ENCODE measurements around the gene GALR3. TPM values are rescaled to one million over a fixed set of nuclear protein-coding genes. Genes with fewer than 3 reads are reported as not detected.
A peak's percentile ranks its signal among the peaks of the same experiment; 100 is the strongest.

The GALR3 gene
- total RNA-seq, 4 donors from 2014 or later: not detected

DNA sequence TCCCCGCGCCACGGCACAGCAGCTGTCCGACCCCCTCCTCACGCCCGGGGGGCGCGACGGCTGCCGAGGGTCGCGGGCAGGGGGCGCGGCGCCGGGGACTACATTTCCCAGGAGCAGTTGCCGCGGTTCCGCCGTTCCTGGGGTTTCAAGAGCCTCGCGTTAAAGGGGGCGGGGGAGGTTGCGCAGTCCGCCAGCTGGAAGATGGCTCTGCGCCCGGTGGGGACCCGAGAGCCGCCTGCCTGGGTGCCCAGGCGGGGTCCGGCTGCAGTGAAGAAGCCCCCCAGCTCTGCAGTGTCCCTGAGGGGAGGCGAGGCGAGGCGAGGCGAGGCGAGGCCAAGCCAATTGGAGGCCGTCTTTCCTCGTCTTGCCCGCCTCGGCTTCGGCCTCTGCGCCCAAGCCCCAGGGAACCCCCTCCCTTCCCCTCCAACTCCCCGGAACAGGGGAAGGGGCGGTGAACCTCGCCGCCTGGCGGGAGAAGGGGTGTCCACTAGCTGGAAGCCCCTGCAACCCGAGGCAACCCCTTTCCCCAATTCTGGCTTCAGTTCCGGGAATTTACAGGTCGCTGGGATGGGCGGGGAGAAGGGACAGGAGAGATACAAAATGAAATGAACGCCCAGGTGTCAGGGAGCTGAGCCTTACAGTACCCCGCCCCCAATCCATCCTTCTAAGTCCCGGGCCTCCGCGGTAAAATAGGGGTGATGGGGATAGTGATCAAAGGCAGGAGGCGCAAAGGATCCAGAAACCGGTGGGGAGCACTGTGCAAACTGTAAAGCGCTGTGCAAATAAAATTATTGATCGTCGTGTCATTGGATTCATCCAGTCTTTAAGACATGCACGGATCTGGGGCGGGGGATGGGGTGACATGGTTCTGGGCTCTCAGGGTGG, 20.6 kb upstream of the GALR3 start:
- in situ Hi-C loops (cut with MboI; ENCODE audit: low pct_ligation_motif_present in 1 of 4, low pct_unique_long_range_greater_than_20kb in 1 of 4, low sequenced_read_pairs in 3 of 4): loop anchor here in 1 of 4 donors (25.0 kb wide), 1 partner anchor 160 kb away; the partner anchor contains the start of genes C22orf23 and POLR2F
- intact Hi-C loops (cut with DNase I; ENCODE audit: low total_unique reads): no loop called here
- TF ChIP-seq EP300 (IDR thresholded peaks at IDR 0.05; ENCODE audit: low read depth): no peak
- peak; percentile 68 for TF ChIP-seq POLR2A (IDR thresholded peaks at IDR 0.05)
- peak; percentile 17 to 75 (median 61) for TF ChIP-seq POLR2AphosphoS5 (IDR thresholded peaks at IDR 0.05)
- no peaks in the 10 kb centered on the region for H3K27me3 ChIP-seq
- WGBS, 2 donors (ENCODE audit: low coverage in 1 of 2): 2 to 7% methylated on average over 13 to 46 of the region's 63 CpGs
- H3K4me1 ChIP-seq: peaks cover 0 to 51% (median 35%) of the 10 kb centered on the region in 4 donors
- H3K27ac ChIP-seq: peak overlapping the region; percentile 74 to 90 (median 85)
- no peaks in the 10 kb centered on the region for H3K9me3 ChIP-seq
- peak; percentile 73 for DNase-seq
- no peaks in the 10 kb centered on the region for H3K36me3 ChIP-seq
- H3K4me3 ChIP-seq: peak overlapping the region; percentile 30 to 72 (median 56)

- TF ChIP-seq EP300 (IDR thresholded peaks at IDR 0.05; ENCODE audit: low read depth) (no peak), POLR2A (IDR thresholded peaks at IDR 0.05) (no peak), POLR2AphosphoS5 (IDR thresholded peaks at IDR 0.05) (no peak)
- TF ChIP-seq, protein P1, sequence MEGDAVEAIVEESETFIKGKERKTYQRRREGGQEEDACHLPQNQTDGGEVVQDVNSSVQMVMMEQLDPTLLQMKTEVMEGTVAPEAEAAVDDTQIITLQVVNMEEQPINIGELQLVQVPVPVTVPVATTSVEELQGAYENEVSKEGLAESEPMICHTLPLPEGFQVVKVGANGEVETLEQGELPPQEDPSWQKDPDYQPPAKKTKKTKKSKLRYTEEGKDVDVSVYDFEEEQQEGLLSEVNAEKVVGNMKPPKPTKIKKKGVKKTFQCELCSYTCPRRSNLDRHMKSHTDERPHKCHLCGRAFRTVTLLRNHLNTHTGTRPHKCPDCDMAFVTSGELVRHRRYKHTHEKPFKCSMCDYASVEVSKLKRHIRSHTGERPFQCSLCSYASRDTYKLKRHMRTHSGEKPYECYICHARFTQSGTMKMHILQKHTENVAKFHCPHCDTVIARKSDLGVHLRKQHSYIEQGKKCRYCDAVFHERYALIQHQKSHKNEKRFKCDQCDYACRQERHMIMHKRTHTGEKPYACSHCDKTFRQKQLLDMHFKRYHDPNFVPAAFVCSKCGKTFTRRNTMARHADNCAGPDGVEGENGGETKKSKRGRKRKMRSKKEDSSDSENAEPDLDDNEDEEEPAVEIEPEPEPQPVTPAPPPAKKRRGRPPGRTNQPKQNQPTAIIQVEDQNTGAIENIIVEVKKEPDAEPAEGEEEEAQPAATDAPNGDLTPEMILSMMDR (IDR thresholded peaks at IDR 0.05): no peak
- 23 to 36% methylated on average over 7 to 16 of the region's 16 CpGs for WGBS, 2 donors (ENCODE audit: low coverage in 1 of 2)
- no peaks in the 10 kb centered on the region for H3K36me3 ChIP-seq
- no peaks in the 10 kb centered on the region for H3K9me3 ChIP-seq
- H3K4me3 ChIP-seq: peak overlapping the region in 3 of 4 donors; percentile 48 to 72 (median 63)
- peak overlapping the region; percentile 86 to 96 (median 92) for H3K27ac ChIP-seq
- DNase-seq: no peak
- H3K27me3 ChIP-seq: no peaks in the 10 kb centered on the region
- in situ Hi-C loops (cut with MboI; ENCODE audit: low pct_ligation_motif_present in 1 of 4, low pct_unique_long_range_greater_than_20kb in 1 of 4, low sequenced_read_pairs in 3 of 4): loop anchor here in 1 of 4 donors (25.0 kb wide), 1 partner anchor 159 kb away; the partner anchor contains the start of genes C22orf23 and POLR2F
- peaks cover under 1 to 55% (median 38%) of the 10 kb centered on the region in 4 donors for H3K4me1 ChIP-seq
- intact Hi-C loops (cut with DNase I; ENCODE audit: low total_unique reads): no loop called here
These were observed 20.0 kb upstream of the GALR3 start for GRCh38 chr22:37803195-37803638.

GRCh38 chr22:37803639-37804351, 19.4 kb upstream of the GALR3 start:
- TF ChIP-seq EP300 (IDR thresholded peaks at IDR 0.05; ENCODE audit: low read depth) (no peak), POLR2A (IDR thresholded peaks at IDR 0.05) (no peak), POLR2AphosphoS5 (IDR thresholded peaks at IDR 0.05) (no peak)
- TF ChIP-seq, protein P1 (IDR thresholded peaks at IDR 0.05): no peak
- H3K36me3 ChIP-seq: no peaks in the 10 kb centered on the region
- no peaks in the 10 kb centered on the region for H3K9me3 ChIP-seq
- peak overlapping the region in 1 of 4 donors; percentile 65 for H3K4me3 ChIP-seq
- peak overlapping the region; percentile 93 to 96 (median 94) for H3K27ac ChIP-seq
- no peak for DNase-seq
- WGBS, 2 donors (ENCODE audit: low coverage in 1 of 2): 73% methylated on average over 34 of the region's 34 CpGs; no CpG with 5 or more reads in 1 of the 2 donors
- H3K4me1 ChIP-seq: peaks cover 5 to 60% (median 44%) of the 10 kb centered on the region in 4 donors
- intact Hi-C loops (cut with DNase I; ENCODE audit: low total_unique reads) (no loop called here), in situ Hi-C loops (cut with MboI; ENCODE audit: low pct_ligation_motif_present in 1 of 4, low pct_unique_long_range_greater_than_20kb in 1 of 4, low sequenced_read_pairs in 3 of 4) (loop anchor here in 1 of 4 donors (25.0 kb wide), 1 partner anchor 159 kb away; the partner anchor contains the start of genes C22orf23 and POLR2F)
- H3K27me3 ChIP-seq: no peaks in the 10 kb centered on the region

DNA sequence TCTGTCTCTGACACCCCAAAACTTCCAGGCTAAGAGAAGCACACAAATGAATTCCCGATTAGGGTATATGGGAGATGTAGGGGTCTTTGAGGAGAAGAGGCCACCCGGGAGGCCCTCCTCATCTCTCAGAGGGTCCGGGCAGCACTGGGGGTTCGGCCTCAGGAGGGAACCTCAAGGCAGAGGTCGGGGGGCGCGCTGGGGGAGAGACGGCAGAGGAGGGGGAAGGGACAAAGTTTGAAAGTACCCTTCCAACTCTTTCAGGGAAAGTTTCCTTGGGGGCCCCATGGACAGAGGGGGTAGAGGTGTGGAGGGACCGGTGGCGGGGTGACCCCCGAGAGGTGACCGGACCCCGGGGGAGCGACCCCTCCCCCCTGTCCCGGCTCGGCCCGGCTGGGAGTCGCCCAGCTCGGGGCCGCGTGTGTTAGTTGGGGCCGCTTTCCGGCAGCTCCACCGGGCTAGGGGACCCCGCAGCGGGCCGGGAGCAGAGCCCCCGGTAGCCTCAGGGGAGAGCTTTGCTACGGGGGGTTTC, 18.8 kb upstream of the GALR3 start:
- Histone ChIP-seq H3K9me3 (no peaks in the 10 kb centered on the region), H3K27ac (peak overlapping the region; percentile 93 to 96 (median 94)), H3K4me1 (peaks cover 5 to 65% (median 47%) of the 10 kb centered on the region in 4 donors), H3K36me3 (no peaks in the 10 kb centered on the region), H3K4me3 (peak overlapping the region; percentile 4 to 65 (median 58)), H3K27me3 (no peaks in the 10 kb centered on the region)
- TF ChIP-seq POLR2A (IDR thresholded peaks at IDR 0.05) (no peak), EP300 (IDR thresholded peaks at IDR 0.05; ENCODE audit: low read depth) (no peak), POLR2AphosphoS5 (IDR thresholded peaks at IDR 0.05) (no peak)
- TF ChIP-seq, protein P1 (IDR thresholded peaks at IDR 0.05): no peak
- DNase-seq: no peak
- WGBS, 2 donors (ENCODE audit: low coverage in 1 of 2): 4% methylated on average over 28 of the region's 29 CpGs; no CpG with 5 or more reads in 1 of the 2 donors
- in situ Hi-C loops (cut with MboI; ENCODE audit: low pct_ligation_motif_present in 1 of 4, low pct_unique_long_range_greater_than_20kb in 1 of 4, low sequenced_read_pairs in 3 of 4): loop anchor here in 1 of 4 donors (25.0 kb wide), 1 partner anchor 158 kb away; the partner anchor contains the start of genes C22orf23 and POLR2F
- intact Hi-C loops (cut with DNase I; ENCODE audit: low total_unique reads): no loop called here

Data from transverse colon (tissue), 4 donors.